DND-41 (cell line): ENCODE data around the gene HIVEP2.
A peak's percentile ranks its signal among the peaks of the same experiment; 100 is the strongest.

Source experiments
- ATAC-seq: fragments of 200-7000 bp; cut with Tn5 transposase; 3 replicates; pipeline ENCODE4 v1.9.1; 2021; ENCODE audit warnings: low read depth; ENCODE audit not compliant: insufficient read depth
- DNase-seq: peaks from one replicate; pipeline ENCODE4 v3.0.0-alpha.2; 2020
- H2AFZ ChIP-seq: 2 replicates; pipeline ENCODE4 v1.6.0; 2012; ENCODE audit warnings: low read depth, low read length
- H3K27ac ChIP-seq: 2 replicates; pipeline ENCODE4 v1.5.1; 2012; ENCODE audit warnings: low read length, inconsistent platforms
- H3K27me3 ChIP-seq: fragments of 200-600 bp; sonication (generic); 2 replicates; pipeline ENCODE4 v1.6.0; 2012; ENCODE audit warnings: low read length, mild to moderate bottlenecking, inconsistent platforms; ENCODE audit not compliant: insufficient read depth, poor library complexity
- H3K36me3 ChIP-seq: 2 replicates; pipeline ENCODE4 v1.5.1; 2012; ENCODE audit warnings: low read length, inconsistent platforms; ENCODE audit not compliant: insufficient read depth
- H3K4me1 ChIP-seq: 2 replicates; pipeline ENCODE4 v1.5.1; 2012; ENCODE audit warnings: mild to moderate bottlenecking, low read length; ENCODE audit not compliant: insufficient read depth
- H3K4me2 ChIP-seq: 2 replicates; pipeline ENCODE4 v1.6.0; 2012; ENCODE audit warnings: mild to moderate bottlenecking, moderate library complexity, low read length, inconsistent platforms; ENCODE audit not compliant: insufficient read depth
- H3K4me3 ChIP-seq, 2 experiments: fragments of 200-600 bp in 1 of 2; shearing (Covaris generic) in 1 of 2; 2 replicates each; pipeline ENCODE4 v1.5.1; 2012 to 2016; ENCODE audit warnings: inconsistent platforms in 2 of 2, low read length in 2 of 2, mild to moderate bottlenecking in 2 of 2, low read depth in 1 of 2, moderate library complexity in 1 of 2
- H3K79me2 ChIP-seq: 2 replicates; pipeline ENCODE4 v1.6.0; 2012; ENCODE audit warnings: low read length, inconsistent platforms; ENCODE audit not compliant: insufficient read depth
- H3K9ac ChIP-seq: 2 replicates; pipeline ENCODE4 v1.6.0; 2012; ENCODE audit warnings: low read depth, mild to moderate bottlenecking, inconsistent platforms, low read length, moderate library complexity
- H3K9me3 ChIP-seq: 2 replicates; pipeline ENCODE4 v1.5.1; 2012; ENCODE audit warnings: low read length, moderate library complexity, mild to moderate bottlenecking, inconsistent platforms; ENCODE audit not compliant: insufficient read depth, severe bottlenecking
- H4K20me1 ChIP-seq: 2 replicates; pipeline ENCODE4 v1.6.0; 2012; ENCODE audit warnings: low read length; ENCODE audit not compliant: insufficient read depth
- CTCF ChIP-seq: IDR thresholded peaks from 2 replicates; pipeline ENCODE4 v1.5.1; 2012; ENCODE audit warnings: borderline replicate concordance, low read length, moderate library complexity, mild to moderate bottlenecking; ENCODE audit not compliant: poor library complexity, severe bottlenecking; ENCODE audit errors: extremely low read depth
- EZH2 ChIP-seq: IDR thresholded peaks from 3 replicates; pipeline ENCODE4 v1.6.1; 2012; ENCODE audit warnings: borderline replicate concordance, low read depth, mild to moderate bottlenecking, moderate library complexity, low read length, inconsistent platforms; ENCODE audit not compliant: severe bottlenecking

Gene HIVEP2

GRCh38 chr6:142925575-142926110 lies 19.3 kb downstream of the HIVEP2 start:
- no peaks in the 10 kb centered on the region for H4K20me1 ChIP-seq
- no peak overlapping the region for H2AFZ ChIP-seq
- H3K4me1 ChIP-seq = peaks cover 29% of the 10 kb centered on the region
- DNase-seq = no peak
- no peak for ATAC-seq
- peaks cover 33% of the 10 kb centered on the region for H3K79me2 ChIP-seq
- no peak overlapping the region for H3K27ac ChIP-seq
- H3K9me3 ChIP-seq = no peaks in the 10 kb centered on the region
- TF ChIP-seq EZH2 (no peak), CTCF (no peak)
- H3K9ac ChIP-seq = peak overlapping the region; percentile 80; the same call in 1 of the 2 replicates
- no peak overlapping the region for H3K4me3 ChIP-seq
- peak overlapping the region; percentile 71; the same call in 1 of the 2 replicates for H3K4me2 ChIP-seq
- no peaks in the 10 kb centered on the region for H3K36me3 ChIP-seq
- H3K27me3 ChIP-seq = no peaks in the 10 kb centered on the region

- Histone ChIP-seq H3K36me3 (no peaks in the 10 kb centered on the region), H4K20me1 (no peaks in the 10 kb centered on the region), H3K27ac (no peak overlapping the region), H3K27me3 (no peaks in the 10 kb centered on the region), H3K79me2 (no peaks in the 10 kb centered on the region; the same call in 1 of the 2 replicates), H2AFZ (no peak overlapping the region), H3K4me1 (0 out of 2 replicates have a peak, but pooled peaks cover under 1% of the 10 kb centered on the region), H3K9ac (no peak overlapping the region), H3K4me3 (no peak overlapping the region), H3K4me2 (no peak overlapping the region), H3K9me3 (no peaks in the 10 kb centered on the region)
- TF ChIP-seq CTCF (no peak), EZH2 (no peak)
- ATAC-seq = no peak
- DNase-seq = no peak
Measured at GRCh38 chr6:142918339-142919042, 26.5 kb downstream of the HIVEP2 start.

DNA sequence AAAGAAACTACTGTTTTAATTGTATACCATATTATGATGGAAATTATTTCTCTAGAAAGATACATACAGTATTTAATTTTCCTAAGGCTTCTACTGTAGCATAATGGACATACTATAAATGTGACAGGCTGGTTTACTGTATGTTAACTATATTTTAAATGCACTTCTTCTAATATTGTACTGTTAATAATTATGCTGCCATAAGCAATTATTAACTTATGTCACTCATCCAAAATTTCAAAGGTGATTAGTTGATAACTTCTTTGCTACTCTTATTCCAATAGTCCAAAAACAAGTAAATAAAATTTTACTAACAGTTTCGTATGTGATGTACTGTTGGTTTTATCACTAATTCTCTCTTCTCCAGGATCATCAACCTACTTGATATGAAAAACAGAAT lies 28.1 kb downstream of the HIVEP2 start:
- Histone ChIP-seq H3K36me3 (no peaks in the 10 kb centered on the region), H4K20me1 (no peaks in the 10 kb centered on the region), H3K27ac (no peak overlapping the region), H3K9me3 (no peaks in the 10 kb centered on the region), H3K27me3 (no peaks in the 10 kb centered on the region), H2AFZ (no peak overlapping the region), H3K4me1 (0 out of 2 replicates have a peak, but pooled peaks cover 3% of the 10 kb centered on the region), H3K79me2 (no peaks in the 10 kb centered on the region; the same call in 1 of the 2 replicates), H3K4me2 (no peak overlapping the region), H3K4me3 (no peak overlapping the region), H3K9ac (no peak overlapping the region)
- TF ChIP-seq EZH2 (no peak), CTCF (no peak)
- DNase-seq (no peak), ATAC-seq (no peak)
